Stimulated activated CD4-positive, alpha-beta T cell treated with anti-CD3 and anti-CD28 coated beads, Interleukin-2, amount 100 ng/mL, for 48 hours (primary cell): ENCODE measurements around the gene PRKG1.
A peak's percentile ranks its signal among the peaks of the same experiment; 100 is the strongest.
"Not testable (repeated sequence)": the region's sequence is repeated elsewhere in the genome, so short reads cannot be mapped to it uniquely, and the experiment has no call there.

Experiments used
- DNase-seq, 2 donors: peaks; one replicate each; pipeline ENCODE4 v3.0.0-alpha.2; 2020

PRKG1 gene

GRCh38 chr10:51397244-51397643 lies 323.0 kb downstream of the PRKG1 start:
- DNase-seq, result no peak

- no peak for DNase-seq
Observed at GRCh38 chr10:51397695-51398094, 323.4 kb downstream of the PRKG1 start.

GRCh38 chr10:51399840-51400239 lies 325.6 kb downstream of the PRKG1 start:
- DNase-seq, result no peak

GRCh38 chr10:51400392-51401096 lies 326.3 kb downstream of the PRKG1 start:
- no peak for DNase-seq

- DNase-seq, result no peak
Observed at GRCh38 chr10:51403521-51403920, 329.2 kb downstream of the PRKG1 start.

GRCh38 chr10:51405580-51406351 lies 331.5 kb downstream of the PRKG1 start:
- DNase-seq, result no peak

- no peak for DNase-seq
Observed at GRCh38 chr10:51406581-51406980, 332.3 kb downstream of the PRKG1 start.

GRCh38 chr10:51416494-51416893 lies 342.2 kb downstream of the PRKG1 start:
- no peak for DNase-seq

GRCh38 chr10:51419196-51420093 lies 345.2 kb downstream of the PRKG1 start:
- no peak for DNase-seq

- no peak for DNase-seq
Observed at GRCh38 chr10:51421853-51422252, 347.6 kb downstream of the PRKG1 start.

GRCh38 chr10:51422311-51423120 lies 348.2 kb downstream of the PRKG1 start:
- DNase-seq, result peak; percentile 18 to 19

GRCh38 chr10:51423121-51423452 lies 348.8 kb downstream of the PRKG1 start:
- no peak for DNase-seq

- DNase-seq, result no peak
Observed at GRCh38 chr10:51425431-51425830, 351.1 kb downstream of the PRKG1 start.

GRCh38 chr10:51427758-51428157 lies 353.5 kb downstream of the PRKG1 start:
- no peak for DNase-seq

- no peak for DNase-seq
Observed at GRCh38 chr10:51430506-51430905, 356.2 kb downstream of the PRKG1 start.

GRCh38 chr10:51433949-51434475 lies 359.7 kb downstream of the PRKG1 start:
- DNase-seq, result no peak

- no peak for DNase-seq
Observed at GRCh38 chr10:51436805-51437204, 362.5 kb downstream of the PRKG1 start.

GRCh38 chr10:51439645-51440044 lies 365.4 kb downstream of the PRKG1 start:
- no peak for DNase-seq

GRCh38 chr10:51445588-51445987 lies 371.3 kb downstream of the PRKG1 start:
- no peak for DNase-seq

- DNase-seq, result no peak
Observed at GRCh38 chr10:51447119-51447518, 372.8 kb downstream of the PRKG1 start.

GRCh38 chr10:51455762-51456161 lies 381.5 kb downstream of the PRKG1 start:
- DNase-seq, result not testable (repeated sequence)

GRCh38 chr10:51459476-51459875 lies 385.2 kb downstream of the PRKG1 start:
- no peak for DNase-seq
